Jurkat, Clone E6-1 (cell line): Measurements from ENCODE around the gene CLUH.
"Not testable (repeated sequence)": the region's sequence is repeated elsewhere in the genome, so short reads cannot be mapped to it uniquely, and the experiment has no call there.

Source experiments
- DNase-seq: peaks from one replicate; pipeline ENCODE4 v3.0.0-alpha.2; 2011; ENCODE audit warnings: low read depth, low spot score
- H3K4me3 ChIP-seq: 2 replicates; pipeline ENCODE4 v1.5.1; 2011; ENCODE audit warnings: mild to moderate bottlenecking, low read length, control low read depth, moderate library complexity

Gene CLUH

DNA sequence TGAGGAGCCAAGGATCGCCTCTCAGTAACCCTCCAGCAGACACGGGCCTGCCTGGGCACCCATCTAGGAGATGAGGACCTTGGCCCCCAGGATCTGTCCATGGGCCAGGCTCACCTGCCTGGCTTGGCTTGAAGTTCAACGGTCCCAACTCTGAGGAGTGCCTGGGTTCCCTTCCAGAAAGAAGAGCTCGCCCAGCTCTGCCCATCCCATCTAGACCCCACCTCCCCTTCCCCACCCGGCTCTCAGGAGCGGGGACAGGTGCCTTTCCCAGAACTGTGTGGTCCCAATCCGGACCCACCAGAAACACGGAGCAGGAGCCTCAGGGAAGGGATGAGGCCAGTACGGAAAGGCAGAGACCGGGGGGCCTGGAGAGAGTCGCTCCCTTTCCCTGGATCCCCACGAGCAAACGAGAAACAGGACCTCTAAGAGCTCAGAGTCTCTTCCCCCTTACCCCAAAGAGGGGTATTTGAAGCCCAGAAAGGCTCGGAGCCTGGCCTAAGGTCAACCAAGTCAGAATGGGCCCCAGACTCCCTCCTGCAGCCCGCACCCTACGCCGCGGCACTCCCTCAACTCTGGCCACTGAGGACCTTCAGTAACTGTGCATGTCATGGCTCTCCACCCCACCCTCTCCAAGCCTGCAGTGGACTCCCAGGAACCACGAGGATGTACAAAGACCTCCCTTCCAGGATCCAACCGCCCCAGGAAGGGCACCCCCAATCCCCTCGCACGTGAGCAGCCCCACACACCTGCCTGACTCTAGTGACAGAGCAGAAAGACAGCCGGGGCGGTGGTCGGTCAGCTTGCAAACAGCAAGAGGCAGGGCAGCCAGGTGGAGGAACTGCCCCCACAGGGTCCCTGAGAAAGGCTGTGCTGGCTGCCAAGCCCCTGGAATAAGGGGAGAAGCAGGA lies 5.4 kb downstream of the CLUH start:
- no peak for DNase-seq
- H3K4me3 ChIP-seq = no peak overlapping the region

DNA sequence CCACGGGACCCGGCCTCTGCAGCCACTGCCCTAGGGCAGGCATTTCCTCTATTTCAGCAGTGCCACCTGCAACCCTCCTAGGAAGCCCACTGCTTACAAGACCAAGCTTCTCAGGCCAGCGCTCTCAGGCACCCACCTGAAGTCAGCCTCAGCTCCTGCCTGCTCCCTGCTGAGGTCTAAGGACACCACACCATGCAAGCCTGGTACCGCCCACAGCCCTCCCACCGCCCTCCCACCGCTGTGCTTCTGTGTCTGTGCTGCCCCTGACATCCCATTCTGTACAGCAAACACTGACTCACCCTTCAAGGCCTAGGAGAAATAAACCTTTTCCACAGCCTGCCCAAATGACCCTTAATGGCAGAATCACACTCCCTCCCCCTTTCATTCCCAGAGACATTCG lies 6.3 kb downstream of the CLUH start:
- DNase-seq = no peak
- H3K4me3 ChIP-seq = no peak overlapping the region

DNA sequence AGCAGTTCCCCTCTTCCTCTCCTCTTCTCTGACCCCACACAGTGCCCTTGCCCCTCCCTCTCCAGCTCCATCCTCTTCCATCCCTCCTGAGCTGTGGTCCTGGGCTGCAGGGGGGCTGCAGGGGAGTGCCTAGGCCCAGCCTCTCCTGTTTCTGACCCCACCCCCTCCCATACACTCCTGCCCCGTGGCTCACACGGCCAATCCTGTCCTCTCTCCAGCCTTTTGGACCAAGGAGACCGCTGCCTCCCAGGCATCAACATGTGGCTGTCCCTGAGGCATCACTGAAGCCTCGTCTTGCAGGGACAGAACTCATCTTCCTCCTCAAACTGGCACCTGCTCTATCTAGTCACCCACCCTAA lies 6.7 kb downstream of the CLUH start:
- H3K4me3 ChIP-seq = no peak overlapping the region
- no peak for DNase-seq

DNA sequence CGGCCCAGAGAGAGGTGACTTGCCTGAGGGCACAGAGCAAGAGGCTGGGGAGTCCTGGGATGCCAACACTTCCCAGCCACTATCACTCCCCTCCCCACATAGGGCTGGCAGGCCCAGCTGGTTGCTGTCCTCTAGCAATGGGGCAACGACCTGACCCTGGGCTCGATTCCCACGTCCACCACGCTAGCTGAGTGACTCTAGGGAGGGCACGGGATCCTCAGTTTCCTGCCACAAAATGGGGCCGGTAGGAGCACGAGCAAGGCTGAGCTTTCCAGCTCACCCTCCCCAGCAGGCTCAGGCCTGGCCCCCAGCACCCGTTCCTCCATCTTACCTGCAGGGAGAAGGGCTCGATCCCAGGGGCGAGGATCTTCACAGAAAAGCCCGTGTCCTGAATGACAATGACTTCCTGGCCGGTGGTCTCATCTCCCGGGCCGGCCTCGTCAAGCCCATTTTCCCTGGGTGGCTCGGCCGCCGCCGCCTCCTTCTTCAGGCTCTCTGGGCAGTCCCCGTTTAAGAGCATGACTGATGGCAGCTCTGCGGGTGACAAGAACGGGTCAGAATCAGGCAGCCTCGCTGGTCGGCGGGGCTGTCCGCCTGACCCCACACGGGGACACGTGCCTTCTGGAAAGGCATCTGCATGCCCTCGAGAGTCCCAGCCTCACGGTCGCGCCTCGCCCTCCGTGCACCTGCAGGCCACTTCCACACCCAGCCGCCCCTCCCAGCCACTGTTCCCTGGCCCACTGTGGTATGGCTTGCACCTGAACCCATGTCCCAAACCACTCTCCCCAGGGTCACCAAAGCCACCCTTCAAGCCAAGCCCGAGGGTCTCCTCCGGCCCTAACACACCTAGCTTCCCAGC lies 7.3 kb downstream of the CLUH start:
- DNase-seq = no peak
- H3K4me3 ChIP-seq = no peak overlapping the region

DNA sequence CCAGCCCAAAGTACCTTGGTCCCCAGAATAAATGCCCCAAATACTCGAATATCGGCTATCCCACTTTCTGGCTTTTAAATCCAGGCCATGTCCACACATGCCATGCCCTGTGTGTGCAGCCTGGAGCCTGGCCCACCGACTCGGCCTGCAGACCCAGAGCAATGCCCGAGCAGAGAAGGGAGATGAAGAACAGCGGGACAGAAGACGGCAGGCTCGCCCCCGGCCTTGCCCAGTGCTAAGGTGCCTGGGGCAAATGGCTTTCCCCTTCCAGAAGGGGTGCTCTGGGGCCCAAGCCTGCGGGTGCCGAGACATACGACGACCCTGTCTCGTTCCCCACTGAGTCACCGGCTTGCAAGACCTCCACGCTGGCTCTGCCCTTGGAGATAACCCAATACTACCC lies 8.0 kb downstream of the CLUH start:
- no peak overlapping the region for H3K4me3 ChIP-seq
- no peak for DNase-seq

DNA sequence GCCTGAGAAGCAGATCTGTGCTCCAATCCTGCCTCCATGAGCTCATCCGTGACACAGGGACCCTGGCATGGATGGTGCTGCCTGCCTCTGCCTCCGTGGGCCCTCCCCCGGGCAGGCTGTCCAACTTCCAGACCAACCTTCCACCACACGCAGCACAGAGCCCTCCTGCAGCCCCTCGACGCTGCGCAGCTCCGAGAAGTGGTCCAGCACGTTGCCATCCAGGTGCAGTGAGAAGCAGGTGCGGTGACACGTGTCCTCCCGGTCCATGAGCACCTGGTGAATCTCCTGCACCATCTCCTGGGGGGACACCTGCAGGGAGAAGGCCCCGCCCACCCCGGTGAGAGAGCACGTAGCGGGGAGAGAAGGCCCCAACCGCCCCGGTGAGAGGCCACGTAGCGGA lies 8.4 kb downstream of the CLUH start:
- DNase-seq = no peak
- H3K4me3 ChIP-seq = no peak overlapping the region

DNA sequence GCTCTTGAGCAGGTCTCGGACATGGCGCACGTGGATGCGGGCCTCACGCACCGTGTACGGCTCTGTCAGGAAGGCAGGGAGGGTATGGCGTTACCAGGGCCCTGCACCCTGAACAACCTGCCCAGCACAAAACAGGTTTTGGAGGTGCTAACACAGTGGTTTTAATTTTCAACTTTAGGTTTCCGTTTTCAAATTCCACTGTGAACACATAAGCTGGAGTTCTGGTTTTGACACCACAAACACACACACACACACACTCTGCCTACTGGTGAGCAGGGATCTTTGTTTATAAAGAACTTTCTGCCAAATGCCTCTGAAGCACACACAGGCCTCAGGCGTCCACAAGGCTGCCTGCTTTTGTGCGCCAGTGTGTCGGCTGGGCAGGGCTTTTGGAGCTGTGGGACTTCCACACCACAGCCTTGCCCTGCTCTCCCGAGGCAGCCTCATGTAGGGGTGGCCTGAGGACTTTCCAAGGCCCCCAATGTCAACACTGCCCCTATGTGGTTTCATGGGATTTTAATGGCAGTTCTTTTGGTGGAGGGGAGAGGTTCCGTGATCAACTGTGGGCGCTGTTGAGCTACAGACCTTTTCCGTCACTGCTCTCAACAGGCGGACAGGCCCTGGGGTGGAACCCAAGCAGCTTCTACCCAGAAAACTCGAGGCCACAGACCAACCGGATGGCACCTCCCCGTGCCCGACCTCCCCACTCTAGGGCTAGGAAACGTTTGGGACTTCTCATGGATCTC lies 9.4 kb downstream of the CLUH start:
- H3K4me3 ChIP-seq = no peak overlapping the region
- no peak for DNase-seq

DNA sequence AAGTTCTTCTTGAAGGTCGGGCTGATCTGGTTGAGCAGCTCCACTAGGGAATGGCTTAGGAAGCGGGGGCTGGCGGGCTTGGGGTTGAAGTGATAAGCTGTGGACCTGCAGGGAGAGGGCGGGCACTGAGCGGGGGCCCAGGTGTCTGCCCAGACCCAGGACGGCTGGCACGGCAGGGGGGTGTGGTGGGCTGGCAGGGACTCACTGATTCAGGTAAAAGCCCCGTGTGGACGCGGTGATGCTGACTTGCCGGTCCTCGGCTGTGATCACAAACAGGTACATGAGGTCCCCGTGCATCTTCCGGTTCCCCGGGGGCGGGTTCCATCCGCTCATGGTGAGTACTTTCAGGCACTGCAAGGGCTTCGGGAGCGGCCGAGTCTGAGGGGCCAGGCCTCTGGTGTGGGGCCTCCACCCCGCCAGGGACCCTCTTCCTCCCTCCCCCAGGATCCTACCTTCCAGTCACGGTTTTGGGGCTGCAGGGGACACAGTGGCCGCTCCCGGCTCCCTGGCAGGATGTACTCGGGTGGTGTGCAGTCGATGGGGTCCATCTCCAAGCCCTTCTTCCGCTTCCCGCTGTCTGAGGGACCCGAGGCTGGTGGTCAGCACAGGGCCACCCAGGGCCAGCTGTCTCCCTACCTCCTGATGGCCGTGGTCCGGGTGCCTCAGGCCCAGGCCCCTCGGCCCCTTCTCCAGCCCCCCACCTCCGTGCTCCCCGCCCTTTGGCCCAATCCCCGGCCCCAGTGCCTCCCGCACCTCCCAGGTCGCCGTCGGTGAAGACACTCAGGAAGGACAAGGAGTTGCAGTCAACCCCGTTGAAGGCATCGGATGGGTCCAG lies 10.2 kb downstream of the CLUH start:
- no peak overlapping the region for H3K4me3 ChIP-seq
- DNase-seq = no peak

DNA sequence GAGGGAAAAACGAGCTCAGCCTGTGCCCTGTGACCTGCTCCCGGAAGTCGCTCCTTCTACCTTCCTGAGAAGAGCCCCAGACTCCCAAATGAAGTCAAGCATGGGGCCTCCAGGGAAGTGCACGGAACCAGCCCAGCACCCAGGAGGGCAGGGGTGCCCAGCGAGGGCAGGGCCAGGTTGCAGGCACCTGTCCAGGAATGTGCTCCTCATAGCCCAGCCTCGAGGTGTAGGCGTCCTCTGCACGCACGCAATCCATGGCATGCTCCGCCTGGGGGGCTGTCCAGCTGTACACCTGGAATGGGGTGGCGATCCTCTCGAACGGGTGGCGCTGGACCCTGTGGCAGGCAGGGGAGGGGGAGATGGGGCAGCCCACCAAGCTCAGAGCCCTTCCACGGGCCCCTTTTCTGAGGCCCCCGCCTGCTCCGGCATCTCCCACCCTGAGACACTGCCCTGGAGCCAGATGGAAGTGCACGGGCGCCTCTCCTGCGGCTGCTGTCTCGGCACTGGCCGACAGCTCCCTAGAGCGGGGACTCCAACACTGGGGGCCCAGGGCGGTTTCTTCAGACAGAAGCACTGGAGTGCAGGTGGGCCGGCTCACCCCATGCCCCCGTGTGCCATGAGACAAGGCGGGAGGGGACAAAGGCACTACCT lies 10.9 kb downstream of the CLUH start:
- no peak for DNase-seq
- no peak overlapping the region for H3K4me3 ChIP-seq

DNA sequence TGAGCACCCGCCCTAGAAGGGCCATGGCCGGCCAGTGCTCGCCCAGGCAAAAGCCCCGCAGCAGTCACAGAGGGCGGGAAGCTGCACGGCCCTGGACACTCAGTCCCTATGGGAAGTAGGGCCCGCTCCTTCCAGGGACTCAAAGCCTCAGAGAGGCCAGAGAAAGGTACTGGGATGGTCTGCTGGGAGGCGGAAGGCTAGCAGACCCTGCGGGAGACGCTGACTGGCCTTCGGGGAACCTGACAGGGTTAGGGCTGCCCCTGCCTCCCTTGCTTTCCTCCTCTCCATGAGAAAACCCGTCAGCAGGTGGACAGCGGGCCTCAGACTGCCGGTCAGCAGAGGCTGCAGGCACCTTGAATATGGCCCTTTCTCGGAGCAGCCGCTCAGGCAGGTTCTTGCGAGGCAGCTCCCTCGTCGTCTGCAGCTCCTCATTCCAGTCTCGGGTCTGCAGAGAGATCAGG lies 11.5 kb downstream of the CLUH start:
- H3K4me3 ChIP-seq = no peak overlapping the region
- DNase-seq = no peak

DNA sequence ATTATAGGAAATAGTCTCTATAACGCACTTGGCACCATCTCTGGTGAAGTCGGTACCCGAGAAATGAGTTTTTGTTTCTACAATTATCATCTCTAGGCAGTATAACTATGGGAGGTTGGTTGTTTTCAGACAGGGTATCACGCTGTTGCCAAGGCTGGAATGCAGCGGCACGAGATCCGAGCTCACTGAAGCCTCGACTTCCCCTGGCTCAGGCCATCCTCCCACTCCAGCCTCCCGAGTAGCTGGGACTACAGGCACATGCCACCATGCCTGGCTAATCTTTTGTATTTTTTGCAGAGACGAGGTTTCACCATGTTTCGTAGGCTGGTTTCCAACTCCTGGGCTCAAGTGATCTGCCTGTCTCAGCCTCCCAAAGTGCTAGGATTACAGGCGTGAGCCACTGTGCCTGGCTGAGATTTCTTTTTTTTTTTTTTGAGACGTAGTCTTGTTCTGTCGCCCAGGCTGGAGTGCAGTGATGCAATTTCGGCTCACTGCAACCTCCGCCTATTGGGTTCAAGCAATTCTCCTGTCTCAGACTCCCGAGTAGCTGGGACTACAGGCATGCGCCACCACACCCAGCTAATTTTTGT lies 12.3 kb downstream of the CLUH start:
- not testable (repeated sequence) for DNase-seq, H3K4me3 ChIP-seq

DNA sequence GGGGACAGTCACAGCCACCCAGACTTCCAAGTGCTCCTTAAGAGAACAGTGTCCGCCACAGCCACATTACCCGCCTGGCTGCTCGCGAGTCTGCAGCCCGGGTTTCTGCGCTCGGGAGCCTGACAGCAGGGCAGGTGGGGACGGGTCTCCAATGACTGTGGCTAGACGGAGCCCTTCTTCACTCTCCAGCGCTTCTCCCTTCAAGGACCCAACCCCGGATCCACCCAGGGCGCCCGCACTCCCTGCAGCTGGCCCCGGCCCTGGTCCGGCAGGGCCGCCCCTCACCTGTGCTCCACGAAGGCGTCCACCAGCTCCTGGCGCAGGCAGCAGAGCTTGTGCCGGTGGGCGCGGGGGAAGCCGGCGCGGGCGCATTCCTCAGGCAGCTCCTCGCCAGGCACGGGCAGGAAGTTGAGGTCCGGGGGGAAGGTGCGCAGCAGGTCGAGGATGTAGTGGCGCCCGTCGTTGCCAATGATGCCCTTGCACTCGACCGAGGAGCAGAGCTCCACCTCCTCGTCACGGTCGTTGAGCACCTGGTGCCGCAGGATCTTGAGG lies 13.9 kb downstream of the CLUH start:
- no peak overlapping the region for H3K4me3 ChIP-seq
- no peak for DNase-seq

DNA sequence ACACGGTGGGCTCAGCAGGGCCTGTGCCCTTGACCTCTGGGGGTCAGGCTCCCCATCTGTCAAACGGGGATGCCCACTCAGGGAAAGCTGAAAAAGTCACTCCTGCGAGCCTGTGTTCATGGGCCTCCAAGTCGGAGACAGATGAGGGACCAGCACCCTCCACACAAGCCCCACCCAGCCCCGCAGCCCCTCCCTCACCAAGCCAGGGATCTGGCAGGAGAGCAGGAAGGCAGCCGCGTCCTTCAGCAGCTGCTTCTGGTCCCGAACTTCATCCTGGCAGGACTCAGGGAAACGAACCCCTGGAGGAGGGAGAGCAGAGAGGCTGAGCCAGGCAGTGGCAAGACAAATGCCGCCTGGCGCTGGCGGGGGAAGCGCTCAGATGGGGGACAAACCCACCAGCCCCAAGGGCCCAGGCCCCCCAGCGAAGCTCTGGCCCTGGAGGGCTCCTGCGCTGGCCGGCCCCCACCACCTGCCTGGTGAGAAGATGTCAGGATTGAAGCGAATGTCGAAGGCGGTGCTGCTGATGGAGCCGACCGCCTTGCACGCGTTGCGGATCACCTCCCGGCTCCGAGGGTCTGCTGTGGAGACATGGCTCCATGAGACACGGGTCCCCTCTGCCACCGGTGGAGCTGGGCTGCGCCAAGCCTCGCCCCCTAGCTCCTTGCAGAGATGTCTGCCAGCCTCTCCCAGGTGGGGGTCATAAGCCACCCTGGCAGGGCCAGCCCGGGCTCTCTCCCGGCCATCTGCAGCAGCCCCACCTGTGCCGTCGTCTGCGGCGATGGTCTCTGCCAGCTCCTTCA lies 15.4 kb downstream of the CLUH start:
- no peak overlapping the region for H3K4me3 ChIP-seq
- DNase-seq = no peak

DNA sequence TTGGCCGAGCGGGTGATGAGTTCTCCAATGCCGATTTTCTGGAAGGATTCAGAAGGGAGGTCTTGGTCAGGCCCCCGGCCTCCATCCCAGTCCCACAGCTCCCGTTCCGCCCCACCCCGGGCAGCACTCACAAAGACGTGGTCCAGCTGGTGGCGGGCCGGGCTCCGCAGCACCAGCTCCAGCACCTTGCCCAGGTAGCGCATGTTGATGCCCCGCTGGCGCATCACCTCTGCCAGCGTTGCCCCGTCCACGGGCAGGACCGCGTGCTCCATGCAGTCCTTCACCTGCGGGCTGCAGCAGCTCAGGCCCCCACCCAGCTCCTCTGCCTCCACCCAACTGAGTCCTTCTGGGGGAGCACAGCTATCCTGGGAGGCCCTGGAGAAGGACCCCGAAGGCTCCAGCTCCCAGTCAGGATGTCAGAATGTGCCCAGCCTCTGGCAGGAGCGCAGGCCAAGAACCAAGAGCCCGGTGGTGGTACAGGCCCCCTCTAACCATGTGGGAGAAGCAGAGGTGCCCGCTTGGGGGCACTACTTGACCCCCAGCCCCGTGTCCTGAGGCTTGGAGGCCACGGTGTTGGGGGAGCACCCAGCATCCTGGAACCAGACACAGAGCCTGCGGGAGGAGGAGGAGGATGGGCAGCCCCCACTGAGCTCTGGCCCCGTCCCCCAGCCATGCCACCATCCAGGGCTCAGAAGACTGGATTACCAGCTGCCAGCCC lies 16.2 kb downstream of the CLUH start:
- no peak overlapping the region for H3K4me3 ChIP-seq
- no peak for DNase-seq

DNA sequence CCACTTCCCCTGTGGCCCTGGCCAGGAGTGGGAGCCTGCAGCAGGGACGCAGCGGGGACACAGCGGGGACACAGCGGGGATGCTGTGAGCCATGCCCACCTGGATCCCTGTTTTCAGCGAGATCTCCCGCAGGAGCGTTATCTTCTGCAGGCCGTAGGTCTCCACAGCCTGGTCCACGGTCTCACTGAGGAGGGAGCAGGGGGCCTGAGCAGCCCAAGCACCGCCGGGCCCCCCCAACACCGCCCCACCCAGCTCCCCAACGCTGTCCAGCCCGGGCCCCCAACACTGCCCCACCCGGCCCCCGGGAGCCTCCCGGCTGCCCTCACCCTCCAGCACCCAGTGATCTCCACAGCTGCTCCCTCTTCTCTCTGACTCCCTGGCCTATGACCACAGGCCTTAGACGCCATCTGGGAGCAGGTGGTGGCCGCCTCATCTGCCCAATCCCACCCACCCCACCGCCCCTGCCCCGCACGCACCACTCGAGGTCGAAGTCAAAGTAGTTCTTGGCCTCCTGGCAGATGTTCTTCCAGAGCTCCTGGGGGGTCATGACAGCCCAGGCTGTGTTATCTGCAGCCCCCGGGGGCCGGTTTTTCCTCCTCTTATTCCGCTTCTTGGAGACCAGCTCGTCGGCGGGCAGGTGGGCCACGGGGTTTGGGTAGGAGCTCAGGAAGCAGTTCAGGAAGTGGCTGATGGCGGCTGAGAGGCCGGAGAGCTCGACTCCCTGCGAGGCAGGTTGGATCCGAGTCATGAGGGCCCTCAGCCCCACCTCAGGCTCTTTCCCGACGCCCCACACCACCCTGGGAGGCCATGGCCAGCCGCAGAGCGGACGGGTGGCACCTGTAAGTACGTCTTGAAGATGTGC lies 17.0 kb downstream of the CLUH start:
- no peak overlapping the region for H3K4me3 ChIP-seq
- DNase-seq = no peak
